GM19239 (cell line): ENCODE measurements around the gene EIF2AK3.
"Not testable (repeated sequence)": the region's sequence is repeated elsewhere in the genome, so short reads cannot be mapped to it uniquely, and the experiment has no call there.

Experiments used
- DNase-seq: peaks from one replicate; pipeline ENCODE4 v3.0.0; 2011; ENCODE audit warnings: low spot score; ENCODE audit not compliant: insufficient read length
- FAIRE-seq: peaks from 2 replicates; lab custom pipeline; 2011; peaks lifted over from hg19 to GRCh38; lab: Jason Lieb, UNC

The EIF2AK3 gene

GRCh38 chr2:88627055-88627855 is at the start of gene EIF2AK3:
Gene EIF2AK3, minus strand, starts transcription at chr2:88627464. Its CDS starts 190 bp downstream, at chr2:88627274.
- FAIRE-seq (peak; percentile 99), DNase-seq (peak; percentile 90)

GRCh38 chr2:88673363-88673762 is 46.1 kb upstream of the EIF2AK3 start:
- FAIRE-seq = no peak
- DNase-seq = no peak

GRCh38 chr2:88671786-88672427 is 44.6 kb upstream of the EIF2AK3 start:
- peak; percentile 34 for DNase-seq
- FAIRE-seq = peak; percentile 54

- FAIRE-seq (no peak), DNase-seq (peak; percentile 36)
Observed at GRCh38 chr2:88669482-88670214, 42.4 kb upstream of the EIF2AK3 start.

- DNase-seq (no peak), FAIRE-seq (no peak)
Observed at GRCh38 chr2:88668862-88669261, 41.6 kb upstream of the EIF2AK3 start.

- FAIRE-seq (no peak), DNase-seq (no peak)
Observed at GRCh38 chr2:88667219-88667618, 40.0 kb upstream of the EIF2AK3 start.

- FAIRE-seq (no peak), DNase-seq (no peak)
Observed at GRCh38 chr2:88666576-88666975, 39.3 kb upstream of the EIF2AK3 start.

- FAIRE-seq = no peak
- DNase-seq = no peak
Observed at GRCh38 chr2:88660622-88661021, 33.4 kb upstream of the EIF2AK3 start.

GRCh38 chr2:88659538-88659915 is 32.3 kb upstream of the EIF2AK3 start:
- FAIRE-seq = no peak
- DNase-seq = no peak

- FAIRE-seq (no peak), DNase-seq (no peak)
Observed at GRCh38 chr2:88658881-88659537, 31.7 kb upstream of the EIF2AK3 start.

GRCh38 chr2:88658326-88658725 is 31.1 kb upstream of the EIF2AK3 start:
- DNase-seq (no peak), FAIRE-seq (no peak)

GRCh38 chr2:88657131-88657530 is 29.9 kb upstream of the EIF2AK3 start:
- DNase-seq = no peak
- no peak for FAIRE-seq

- no peak for DNase-seq
- FAIRE-seq = no peak
Observed at GRCh38 chr2:88656690-88657089, 29.4 kb upstream of the EIF2AK3 start.

- FAIRE-seq (no peak), DNase-seq (no peak)
Observed at GRCh38 chr2:88654714-88655113, 27.4 kb upstream of the EIF2AK3 start.

- DNase-seq = no peak
- no peak for FAIRE-seq
Observed at GRCh38 chr2:88651646-88652045, 24.4 kb upstream of the EIF2AK3 start.

- DNase-seq, FAIRE-seq: not testable (repeated sequence)
Observed at GRCh38 chr2:88645291-88645882, 18.1 kb upstream of the EIF2AK3 start.

GRCh38 chr2:88642278-88642677 is 15.0 kb upstream of the EIF2AK3 start:
- FAIRE-seq (no peak), DNase-seq (no peak)

- DNase-seq (no peak), FAIRE-seq (no peak)
Observed at GRCh38 chr2:88641330-88641729, 14.1 kb upstream of the EIF2AK3 start.

- no peak for DNase-seq
- no peak for FAIRE-seq
Observed at GRCh38 chr2:88639865-88640264, 12.6 kb upstream of the EIF2AK3 start.

- DNase-seq (no peak), FAIRE-seq (peak; percentile 76)
Observed at GRCh38 chr2:88638743-88639142, 11.5 kb upstream of the EIF2AK3 start.
